NT2/D1 (cell line): ENCODE data around the gene PWP1.

Experiments
- SUZ12 ChIP-seq: IDR thresholded peaks from 2 replicates; pipeline ENCODE4 v1.6.1; 2011; ENCODE audit not compliant: insufficient read length, insufficient read depth; ENCODE audit errors: extremely low read depth
- YY1 ChIP-seq: IDR thresholded peaks from 2 replicates; pipeline ENCODE4 v1.6.1; 2011; ENCODE audit not compliant: insufficient read length, insufficient read depth
- ZNF274 ChIP-seq: IDR thresholded peaks from 2 replicates; pipeline ENCODE4 v1.6.1; 2011; ENCODE audit warnings: mild to moderate bottlenecking, low read depth, low read length

DNA sequence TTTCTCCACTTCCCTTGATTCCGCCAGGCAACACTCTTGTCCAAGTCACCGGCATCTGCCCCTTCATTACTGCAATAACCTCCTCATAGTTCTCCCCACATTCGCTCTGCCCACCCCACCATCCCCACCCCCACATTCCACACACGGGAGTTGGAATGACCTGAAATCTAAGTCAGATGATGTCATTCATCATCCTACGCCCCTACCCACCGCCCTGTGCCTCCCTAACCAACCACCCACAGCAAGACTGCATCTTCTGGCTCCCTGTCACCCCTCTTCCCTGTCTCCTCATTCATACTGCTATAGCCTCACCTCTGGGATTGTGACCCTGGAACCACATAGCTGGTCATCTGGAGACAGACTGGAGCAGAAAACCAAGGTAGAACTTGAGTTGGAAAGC lies 7.9 kb upstream of the PWP1 start:
- TF ChIP-seq YY1 = no peak
- TF ChIP-seq ZNF274 = no peak
- TF ChIP-seq SUZ12 = no peak
